Activated naive CD8-positive, alpha-beta T cell treated with anti-CD3 and anti-CD28 coated beads, Interleukin-2, amount 50 U/mL, for 16 hours (primary cell): ENCODE data around the gene SLC6A18.
"Not testable (repeated sequence)": the region's sequence is repeated elsewhere in the genome, so short reads cannot be mapped to it uniquely, and the experiment has no call there.

Experiments
- DNase-seq: peaks from one replicate; pipeline ENCODE4 v3.0.0-alpha.2; 2020; ENCODE audit warnings: low read depth, low spot score

Gene SLC6A18

GRCh38 chr5:1290956-1291355 lies 65.8 kb downstream of the SLC6A18 start:
- DNase-seq: not testable (repeated sequence)

GRCh38 chr5:1291611-1292080 lies 66.5 kb downstream of the SLC6A18 start:
- no peak for DNase-seq

DNA sequence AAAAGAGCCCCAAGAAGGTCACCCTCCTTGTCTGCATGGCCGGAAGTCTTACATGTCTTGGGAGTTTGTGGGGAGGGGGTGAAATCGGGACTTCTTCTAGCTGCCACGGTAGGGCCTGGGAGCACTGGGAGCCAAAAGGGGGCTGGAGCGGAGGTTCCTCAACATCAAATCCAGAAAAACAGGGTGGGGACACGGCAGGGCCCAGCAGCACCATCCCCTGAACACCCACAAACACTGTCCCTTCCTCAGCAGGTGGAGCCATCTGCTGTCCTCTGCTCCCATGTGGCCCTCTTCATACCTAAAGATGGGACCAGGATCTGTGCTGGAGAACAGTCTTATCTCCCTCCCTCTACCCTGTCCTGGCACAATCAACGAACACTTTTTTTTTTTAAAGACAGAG lies 67.0 kb downstream of the SLC6A18 start:
- no peak for DNase-seq

- DNase-seq: no peak
Observed at GRCh38 chr5:1292846-1293415, 67.8 kb downstream of the SLC6A18 start.

DNA sequence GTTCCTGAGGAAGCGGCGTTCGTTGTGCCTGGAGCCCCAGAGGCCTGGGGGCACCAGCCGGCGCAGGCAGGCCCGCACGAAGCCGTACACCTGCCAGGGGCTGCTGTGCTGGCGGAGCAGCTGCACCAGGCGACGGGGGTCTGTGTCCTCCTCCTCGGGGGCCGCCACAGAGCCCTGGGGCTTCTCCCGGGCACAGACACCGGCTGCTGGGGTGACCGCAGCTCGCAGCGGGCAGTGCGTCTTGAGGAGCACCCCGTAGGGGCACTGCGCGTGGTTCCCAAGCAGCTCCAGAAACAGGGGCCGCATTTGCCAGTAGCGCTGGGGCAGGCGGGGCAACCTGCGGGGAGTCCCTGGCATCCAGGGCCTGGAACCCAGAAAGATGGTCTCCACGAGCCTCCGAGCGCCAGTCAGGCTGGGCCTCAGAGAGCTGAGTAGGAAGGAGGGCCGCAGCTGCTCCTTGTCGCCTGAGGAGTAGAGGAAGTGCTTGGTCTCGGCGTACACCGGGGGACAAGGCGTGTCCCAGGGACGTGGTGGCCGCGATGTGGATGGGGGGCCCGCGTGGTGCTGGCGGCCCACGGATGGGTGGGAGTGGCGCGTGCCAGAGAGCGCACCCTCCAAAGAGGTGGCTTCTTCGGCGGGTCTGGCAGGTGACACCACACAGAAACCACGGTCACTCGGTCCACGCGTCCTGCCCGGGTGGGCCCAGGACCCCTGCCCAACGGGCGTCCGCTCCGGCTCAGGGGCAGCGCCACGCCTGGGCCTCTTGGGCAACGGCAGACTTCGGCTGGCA lies 68.4 kb downstream of the SLC6A18 start:
- no peak for DNase-seq

DNA sequence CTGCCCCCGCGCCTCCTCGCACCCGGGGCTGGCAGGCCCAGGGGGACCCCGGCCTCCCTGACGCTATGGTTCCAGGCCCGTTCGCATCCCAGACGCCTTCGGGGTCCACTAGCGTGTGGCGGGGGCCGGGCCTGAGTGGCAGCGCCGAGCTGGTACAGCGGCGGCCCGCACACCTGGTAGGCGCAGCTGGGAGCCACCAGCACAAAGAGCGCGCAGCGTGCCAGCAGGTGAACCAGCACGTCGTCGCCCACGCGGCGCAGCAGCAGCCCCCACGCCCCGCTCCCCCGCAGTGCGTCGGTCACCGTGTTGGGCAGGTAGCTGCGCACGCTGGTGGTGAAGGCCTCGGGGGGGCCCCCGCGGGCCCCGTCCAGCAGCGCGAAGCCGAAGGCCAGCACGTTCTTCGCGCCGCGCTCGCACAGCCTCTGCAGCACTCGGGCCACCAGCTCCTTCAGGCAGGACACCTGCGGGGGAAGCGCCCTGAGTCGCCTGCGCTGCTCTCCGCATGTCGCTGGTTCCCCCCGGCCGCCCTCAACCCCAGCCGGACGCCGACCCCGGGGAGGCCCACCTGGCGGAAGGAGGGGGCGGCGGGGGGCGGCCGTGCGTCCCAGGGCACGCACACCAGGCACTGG lies 69.1 kb downstream of the SLC6A18 start:
- DNase-seq: no peak

- peak; percentile 72 for DNase-seq
Observed at GRCh38 chr5:1294835-1295649, 69.9 kb downstream of the SLC6A18 start, which contains the start of gene TERT. TERT (minus strand) TSS chr5:1295068; CDS start chr5:1294989, 79 bp downstream.

- no peak for DNase-seq
Observed at GRCh38 chr5:1295650-1296037, 70.5 kb downstream of the SLC6A18 start.
